GM12878 (cell line): ENCODE data around the gene LRWD1.

ENCODE experiments used
- MTA3 ChIP-seq: IDR thresholded peaks from 2 replicates; pipeline ENCODE4 v1.6.1; 2012; ENCODE audit warnings: low read length, inconsistent platforms, borderline replicate concordance
- SIX5 ChIP-seq: IDR thresholded peaks from 2 replicates; pipeline ENCODE4 v1.6.1; 2011; ENCODE audit warnings: mild to moderate bottlenecking, low read depth, low read length, moderate library complexity; ENCODE audit not compliant: severe bottlenecking
- TF ChIP-seq, protein P1 (sequence below): fragments of 450-650 bp; IDR thresholded peaks from 2 replicates; pipeline ENCODE4 v1.6.1; 2017; ENCODE audit warnings: mild to moderate bottlenecking, moderate library complexity

DNA sequence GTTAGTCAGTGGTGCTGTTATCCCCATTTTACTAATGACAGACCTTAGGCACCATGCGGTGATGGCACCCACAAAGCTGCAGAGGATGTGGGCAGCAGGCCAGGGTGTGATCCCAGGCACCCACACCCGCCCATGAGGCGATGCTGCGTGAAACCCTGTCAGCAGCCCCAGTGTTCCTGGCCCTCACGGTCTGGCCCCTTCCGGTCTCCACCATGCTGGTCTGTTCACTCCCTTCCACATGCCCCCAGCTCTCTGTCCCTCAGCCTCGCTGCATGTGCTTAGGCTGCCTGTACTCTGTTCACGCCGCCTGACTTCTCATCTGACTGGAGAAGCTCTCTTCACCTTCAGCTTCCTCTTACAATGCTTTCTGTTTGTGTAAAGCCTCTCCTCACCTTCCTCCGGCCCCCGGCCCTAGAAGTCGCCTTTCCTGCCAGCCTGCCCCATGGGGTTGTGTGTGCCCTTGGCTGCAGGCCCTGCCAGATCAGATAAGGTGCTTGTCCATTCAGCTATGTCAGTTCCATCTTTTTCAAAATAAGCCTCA is 49.0 kb upstream of the LRWD1 start:
- TF ChIP-seq SIX5 (no peak), MTA3 (no peak)
- TF ChIP-seq, protein P1, sequence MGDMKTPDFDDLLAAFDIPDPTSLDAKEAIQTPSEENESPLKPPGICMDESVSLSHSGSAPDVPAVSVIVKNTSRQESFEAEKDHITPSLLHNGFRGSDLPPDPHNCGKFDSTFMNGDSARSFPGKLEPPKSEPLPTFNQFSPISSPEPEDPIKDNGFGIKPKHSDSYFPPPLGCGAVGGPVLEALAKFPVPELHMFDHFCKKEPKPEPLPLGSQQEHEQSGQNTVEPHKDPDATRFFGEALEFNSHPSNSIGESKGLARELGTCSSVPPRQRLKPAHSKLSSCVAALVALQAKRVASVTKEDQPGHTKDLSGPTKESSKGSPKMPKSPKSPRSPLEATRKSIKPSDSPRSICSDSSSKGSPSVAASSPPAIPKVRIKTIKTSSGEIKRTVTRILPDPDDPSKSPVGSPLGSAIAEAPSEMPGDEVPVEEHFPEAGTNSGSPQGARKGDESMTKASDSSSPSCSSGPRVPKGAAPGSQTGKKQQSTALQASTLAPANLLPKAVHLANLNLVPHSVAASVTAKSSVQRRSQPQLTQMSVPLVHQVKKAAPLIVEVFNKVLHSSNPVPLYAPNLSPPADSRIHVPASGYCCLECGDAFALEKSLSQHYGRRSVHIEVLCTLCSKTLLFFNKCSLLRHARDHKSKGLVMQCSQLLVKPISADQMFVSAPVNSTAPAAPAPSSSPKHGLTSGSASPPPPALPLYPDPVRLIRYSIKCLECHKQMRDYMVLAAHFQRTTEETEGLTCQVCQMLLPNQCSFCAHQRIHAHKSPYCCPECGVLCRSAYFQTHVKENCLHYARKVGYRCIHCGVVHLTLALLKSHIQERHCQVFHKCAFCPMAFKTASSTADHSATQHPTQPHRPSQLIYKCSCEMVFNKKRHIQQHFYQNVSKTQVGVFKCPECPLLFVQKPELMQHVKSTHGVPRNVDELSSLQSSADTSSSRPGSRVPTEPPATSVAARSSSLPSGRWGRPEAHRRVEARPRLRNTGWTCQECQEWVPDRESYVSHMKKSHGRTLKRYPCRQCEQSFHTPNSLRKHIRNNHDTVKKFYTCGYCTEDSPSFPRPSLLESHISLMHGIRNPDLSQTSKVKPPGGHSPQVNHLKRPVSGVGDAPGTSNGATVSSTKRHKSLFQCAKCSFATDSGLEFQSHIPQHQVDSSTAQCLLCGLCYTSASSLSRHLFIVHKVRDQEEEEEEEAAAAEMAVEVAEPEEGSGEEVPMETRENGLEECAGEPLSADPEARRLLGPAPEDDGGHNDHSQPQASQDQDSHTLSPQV, result no peak
